GM04504 (cell line): Measurements from ENCODE around the gene RNASET2.
"Not testable (repeated sequence)": the region's sequence is repeated elsewhere in the genome, so short reads cannot be mapped to it uniquely, and the experiment has no call there.

Source experiments
- DNase-seq: peaks from one replicate; pipeline ENCODE4 v3.0.0-alpha.2; 2012; ENCODE audit warnings: low read depth

The RNASET2 gene

GRCh38 chr6:166927935-166928643 lies 28.3 kb downstream of the RNASET2 start:
- DNase-seq: no peak

- DNase-seq: no peak
These were observed 29.0 kb downstream of the RNASET2 start for GRCh38 chr6:166927240-166927934.

GRCh38 chr6:166926748-166927147 lies 29.6 kb downstream of the RNASET2 start:
- DNase-seq: no peak

GRCh38 chr6:166925141-166925996 lies 31.0 kb downstream of the RNASET2 start:
- DNase-seq: no peak

- no peak for DNase-seq
These were observed 31.8 kb downstream of the RNASET2 start for GRCh38 chr6:166924531-166924930.

GRCh38 chr6:166922937-166923336 lies 33.4 kb downstream of the RNASET2 start:
- DNase-seq: no peak

- DNase-seq: no peak
These were observed 34.8 kb downstream of the RNASET2 start for GRCh38 chr6:166921570-166921969.

- DNase-seq: no peak
These were observed 39.5 kb downstream of the RNASET2 start for GRCh38 chr6:166916824-166917223.

- not testable (repeated sequence) for DNase-seq
These were observed 40.9 kb downstream of the RNASET2 start for GRCh38 chr6:166915484-166915883.

GRCh38 chr6:166914952-166915351 lies 41.4 kb downstream of the RNASET2 start:
- DNase-seq: not testable (repeated sequence)

- DNase-seq: no peak
These were observed 45.1 kb downstream of the RNASET2 start for GRCh38 chr6:166911248-166911677.

GRCh38 chr6:166910601-166911000 lies 45.7 kb downstream of the RNASET2 start:
- no peak for DNase-seq

GRCh38 chr6:166908811-166909210 lies 47.5 kb downstream of the RNASET2 start:
- no peak for DNase-seq

- no peak for DNase-seq
These were observed 48.2 kb downstream of the RNASET2 start for GRCh38 chr6:166907871-166908806.

GRCh38 chr6:166907373-166907841 lies 48.9 kb downstream of the RNASET2 start:
- no peak for DNase-seq

- DNase-seq: no peak
These were observed 49.8 kb downstream of the RNASET2 start for GRCh38 chr6:166906376-166907044.

GRCh38 chr6:166905505-166906134 lies 50.7 kb downstream of the RNASET2 start:
- no peak for DNase-seq

- no peak for DNase-seq
These were observed 51.3 kb downstream of the RNASET2 start for GRCh38 chr6:166905013-166905412.

GRCh38 chr6:166904101-166904746 lies 52.1 kb downstream of the RNASET2 start:
- DNase-seq: no peak

- DNase-seq: no peak
These were observed 52.9 kb downstream of the RNASET2 start for GRCh38 chr6:166903500-166903899.
